Stimulated activated CD4-positive, alpha-beta T cell treated with anti-CD3 and anti-CD28 coated beads, TNF-alpha, amount 100 ng/mL, for 4 hours (primary cell): Measurements from ENCODE around the gene ZNF821.
A peak's percentile ranks its signal among the peaks of the same experiment; 100 is the strongest.
"Not testable (repeated sequence)": the region's sequence is repeated elsewhere in the genome, so short reads cannot be mapped to it uniquely, and the experiment has no call there.

Source experiments
- DNase-seq, 3 experiments: peaks; one replicate each; pipeline ENCODE4 v3.0.0-alpha.2; 2020; ENCODE audit warnings: low read depth in 3 of 3

The ZNF821 gene

DNA sequence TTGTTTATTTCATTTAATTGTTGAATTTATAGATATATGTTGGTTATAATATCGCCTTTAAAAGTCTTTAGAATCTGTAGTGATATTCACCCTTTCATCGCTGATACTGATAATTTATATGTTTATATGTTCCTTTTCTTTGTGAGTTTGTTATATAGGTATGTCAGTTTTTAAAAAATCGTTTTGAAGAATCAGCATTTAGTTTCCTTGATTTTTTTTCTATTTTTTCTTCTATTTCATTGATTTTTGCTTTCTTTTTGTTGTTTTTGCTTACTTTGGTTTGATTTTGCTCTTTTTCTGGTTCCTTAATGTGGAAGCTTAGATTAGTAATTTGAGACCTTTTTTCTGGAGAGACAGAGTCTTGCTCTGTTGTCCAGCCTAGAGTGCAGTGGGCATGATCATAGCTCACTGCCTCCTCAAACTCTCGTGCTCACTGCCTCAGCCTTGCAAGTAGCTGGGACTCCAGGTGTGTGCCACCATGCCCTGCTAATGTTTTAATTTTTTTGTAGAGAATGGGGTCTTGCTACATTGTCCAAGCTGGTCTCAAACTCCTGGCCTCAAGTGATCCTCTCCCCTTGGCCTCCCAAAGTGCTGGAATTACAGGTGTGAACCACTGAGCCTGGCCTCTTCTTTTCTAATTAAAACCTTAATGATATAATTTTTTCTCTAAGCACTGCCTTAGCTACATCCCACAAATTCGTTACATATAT, 18.8 kb upstream of the ZNF821 start:
- DNase-seq = no peak

GRCh38 chr16:71899171-71899570, 15.2 kb upstream of the ZNF821 start:
- no peak for DNase-seq

GRCh38 chr16:71896764-71897368, 12.9 kb upstream of the ZNF821 start:
- no peak for DNase-seq

DNA sequence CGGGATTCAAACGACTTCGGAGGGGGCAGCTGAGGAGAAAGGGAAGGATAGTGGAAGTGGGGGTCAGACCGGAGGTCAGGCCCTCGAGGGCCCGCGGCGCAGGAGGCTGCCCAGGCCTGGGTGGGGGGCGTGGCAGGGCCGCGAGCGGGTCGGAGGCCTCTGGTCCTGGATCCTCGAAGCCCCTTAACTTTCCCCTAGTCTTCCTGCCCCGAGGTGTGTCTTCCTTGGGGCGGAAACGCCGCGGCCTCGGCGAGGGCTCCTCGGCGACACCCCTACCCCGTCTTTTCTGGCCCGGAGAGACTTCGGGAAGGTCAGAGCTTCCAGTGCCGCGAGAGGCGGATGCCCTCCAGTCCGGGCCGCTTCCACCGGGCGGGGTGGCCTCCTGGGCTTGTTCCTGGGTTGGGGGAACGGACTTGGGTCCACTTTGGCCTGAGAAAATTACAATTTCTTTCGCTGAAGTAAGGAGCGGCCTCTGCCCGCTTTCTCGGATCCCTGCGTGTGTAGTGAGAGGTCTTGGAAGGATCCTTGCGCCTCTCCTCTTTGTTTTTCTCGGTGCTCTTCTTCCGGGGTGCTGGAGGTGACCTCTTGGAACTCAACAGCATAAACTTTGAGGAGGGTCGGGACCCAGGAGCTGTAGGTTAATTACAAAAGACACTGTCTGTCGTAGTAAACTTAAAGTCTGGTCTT, 11.8 kb upstream of the ZNF821 start:
- DNase-seq = no peak

DNA sequence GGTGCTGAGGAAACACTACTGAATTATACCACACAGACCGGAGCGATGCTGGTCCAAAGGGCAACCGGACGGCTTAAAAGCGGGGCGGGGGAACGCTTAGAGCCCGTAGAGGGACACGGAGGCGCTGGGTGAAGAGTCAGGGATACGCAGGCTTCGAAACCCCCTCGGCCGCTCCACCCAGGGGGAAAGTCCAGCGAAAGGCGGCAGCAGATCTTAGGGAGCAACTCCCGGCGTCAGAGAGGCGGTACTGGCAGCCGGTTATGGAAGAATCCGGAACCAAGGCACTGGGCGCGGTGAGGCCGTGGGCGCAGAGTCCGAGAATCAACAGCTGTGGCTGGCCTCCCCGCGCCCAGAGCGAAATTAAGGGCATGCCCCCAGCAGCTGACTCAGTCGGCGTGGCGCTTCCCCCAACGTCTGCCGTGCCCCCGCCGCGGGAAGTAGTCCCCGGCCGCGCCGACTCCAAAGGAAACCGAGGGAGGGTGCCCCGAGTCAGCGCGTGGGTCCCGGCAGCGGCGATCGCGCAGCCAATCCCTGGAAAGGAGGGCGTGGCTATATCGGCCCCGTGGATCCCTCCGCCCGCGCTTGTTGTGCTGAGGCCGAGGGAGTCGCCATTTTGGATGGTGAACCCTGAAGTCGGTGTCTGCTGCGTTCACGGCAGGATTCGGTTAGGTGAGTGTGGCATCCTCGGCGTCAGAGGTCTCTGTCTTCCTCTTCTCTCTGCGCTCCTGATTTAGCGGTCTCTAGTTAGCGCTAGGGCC, 11.1 kb upstream of the ZNF821 start, which contains the start of gene IST1:
IST1 (plus strand) TSS at position 611 of the 758 bp plus-strand sequence. CDS start 20,110 bp downstream, outside the sequence.
- DNase-seq = peak; percentile 92 to 97 (median 95)

GRCh38 chr16:71894229-71894920, 10.4 kb upstream of the ZNF821 start:
- no peak for DNase-seq

DNA sequence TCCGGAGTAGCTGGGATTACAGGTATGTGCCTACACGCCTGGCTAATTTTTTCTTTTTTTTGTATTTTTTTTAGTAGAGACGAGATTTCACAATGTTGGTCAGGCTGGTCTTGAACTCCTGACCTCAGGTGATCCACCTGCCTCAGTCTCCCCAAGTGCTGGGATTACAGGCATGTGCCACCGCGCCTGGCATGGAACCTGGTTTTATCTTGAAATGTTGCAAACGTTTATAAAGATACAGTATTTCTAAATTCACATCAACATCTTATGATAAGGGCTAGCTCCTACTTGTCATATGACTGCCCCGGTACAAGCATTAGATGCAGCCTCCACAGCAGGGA, 9.9 kb upstream of the ZNF821 start:
- DNase-seq = no peak

- no peak for DNase-seq
Measured at GRCh38 chr16:71889147-71889546, 5.2 kb upstream of the ZNF821 start.

DNA sequence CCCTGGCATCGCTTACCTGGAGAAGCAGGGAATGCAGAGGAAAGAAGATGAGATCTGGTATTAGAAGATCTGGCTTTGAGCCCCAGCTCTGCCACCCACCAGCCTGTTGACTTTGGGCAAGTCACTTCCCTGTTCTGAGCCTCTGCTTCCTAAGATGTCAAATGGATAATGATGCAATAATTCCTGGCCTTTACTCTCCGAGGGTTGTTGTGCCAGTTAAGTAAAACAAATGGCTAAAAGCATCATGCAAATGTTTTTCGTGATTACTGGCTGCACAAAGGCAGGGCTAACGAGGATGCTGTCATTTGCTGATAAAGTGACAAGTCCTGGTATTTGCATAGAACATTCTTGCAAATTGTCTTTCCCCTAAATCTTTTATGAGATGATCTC, 1.3 kb upstream of the ZNF821 start:
- no peak for DNase-seq

GRCh38 chr16:71883168-71883848, 674 bp downstream of the ZNF821 start:
- peak in 2 of 3 experiments; percentile 47 to 52 for DNase-seq

GRCh38 chr16:71882505-71883167, 1.3 kb downstream of the ZNF821 start:
- peak in 2 of 3 experiments; percentile 46 to 65 for DNase-seq

DNA sequence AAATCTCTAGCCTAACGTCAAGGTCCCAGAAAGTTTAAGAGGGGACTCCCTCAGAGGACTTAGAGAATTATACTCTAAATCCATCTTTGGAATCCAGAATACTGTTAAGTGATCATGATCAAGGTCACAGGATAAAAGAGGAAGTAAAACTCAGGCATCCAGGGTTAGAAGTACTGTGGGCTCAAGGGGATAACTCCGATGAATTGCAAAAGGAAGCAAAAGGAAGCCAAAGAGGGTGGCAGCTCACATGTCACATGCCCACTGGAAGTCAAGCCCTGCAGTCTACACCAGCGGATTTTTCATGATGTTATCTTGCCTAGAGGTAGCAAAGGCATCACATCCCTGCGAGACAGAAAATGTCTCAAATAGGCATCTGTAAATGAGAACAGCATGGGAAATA, 3.8 kb downstream of the ZNF821 start:
- DNase-seq = no peak

DNA sequence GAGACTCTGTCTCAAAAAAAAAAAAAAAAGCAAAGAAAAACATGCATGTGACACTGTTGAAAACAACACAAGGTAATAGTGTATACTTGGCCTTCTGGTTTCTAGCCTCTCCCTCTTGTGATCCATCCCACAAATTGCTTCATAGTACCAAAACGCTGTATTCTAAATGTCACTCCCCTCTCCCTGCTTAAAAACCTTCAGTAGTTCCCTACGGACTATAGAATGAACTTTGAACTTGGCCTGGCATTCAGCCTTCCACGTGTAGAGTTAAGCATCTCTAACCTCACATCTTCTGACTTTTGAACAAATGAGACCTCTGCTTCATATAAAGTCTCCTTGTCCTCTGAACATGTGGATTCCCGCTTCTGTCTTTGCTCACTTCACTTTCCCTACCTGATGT, 5.1 kb downstream of the ZNF821 start:
- no peak for DNase-seq

DNA sequence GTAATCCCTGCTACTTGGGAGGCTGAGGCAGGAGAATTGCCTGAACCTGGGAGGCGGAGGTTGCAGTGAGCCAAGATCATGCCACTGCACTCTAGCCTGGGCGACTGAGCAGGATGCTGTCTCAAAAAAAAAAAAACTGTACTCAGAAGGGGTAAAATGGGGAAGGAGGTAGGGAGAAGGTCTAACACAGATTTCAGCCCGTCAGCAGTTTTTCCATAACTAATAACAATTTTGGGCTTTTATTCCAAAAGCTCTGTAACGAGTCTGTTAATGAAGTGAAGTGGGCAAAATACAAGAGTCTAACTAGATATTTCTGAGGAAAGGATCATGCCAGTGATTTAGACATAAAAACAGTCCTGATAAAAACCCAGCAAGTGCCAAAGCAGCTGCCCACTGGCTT, 10.8 kb downstream of the ZNF821 start:
- DNase-seq = no peak

- no peak for DNase-seq
Measured at GRCh38 chr16:71870818-71871217, 13.2 kb downstream of the ZNF821 start.

GRCh38 chr16:71869089-71869488, 14.9 kb downstream of the ZNF821 start:
- DNase-seq = no peak

GRCh38 chr16:71867939-71868338, 16.0 kb downstream of the ZNF821 start:
- DNase-seq = no peak

DNA sequence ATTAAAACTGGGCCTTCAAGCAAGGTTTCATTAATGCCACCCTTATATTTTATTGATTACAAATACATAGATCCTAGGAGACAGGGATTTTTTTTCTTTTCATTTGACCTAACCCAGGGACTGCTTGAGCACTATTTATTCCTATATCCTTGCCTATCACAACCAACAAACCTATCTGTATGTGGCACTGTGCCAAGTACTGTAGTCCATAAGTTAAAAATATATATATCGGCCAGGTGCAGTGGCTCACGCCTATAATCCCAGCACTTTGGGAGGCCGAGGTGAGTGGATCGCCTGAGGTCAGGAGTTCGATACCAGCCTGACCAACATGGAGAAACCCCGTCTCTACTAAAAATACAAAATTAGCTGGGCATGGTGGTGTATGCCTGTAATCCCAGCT, 16.8 kb downstream of the ZNF821 start:
- not testable (repeated sequence) for DNase-seq

GRCh38 chr16:71865173-71865863, 18.7 kb downstream of the ZNF821 start:
- DNase-seq = no peak

DNA sequence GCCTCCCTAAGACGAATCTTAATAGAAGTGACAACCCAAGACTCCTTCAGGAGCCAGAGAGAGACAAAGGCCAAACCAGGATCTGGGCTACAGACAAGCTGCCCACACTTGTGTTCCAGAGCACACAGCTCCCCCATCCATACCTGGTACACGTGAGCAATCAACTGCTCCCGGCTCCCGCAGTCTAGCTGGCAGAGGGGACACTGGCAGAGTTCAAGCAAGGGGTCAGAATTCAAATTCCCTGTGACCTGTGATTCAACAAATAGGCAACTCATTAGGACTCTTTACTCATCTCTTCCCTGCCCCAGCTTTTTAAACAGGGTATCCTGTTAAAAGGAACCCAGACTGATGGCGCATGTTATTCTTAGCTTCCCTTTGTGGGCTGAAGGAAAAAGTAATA, 20.0 kb downstream of the ZNF821 start:
- DNase-seq = no peak
